Measurements from ENCODE around the gene POPDC2.

The POPDC2 gene

DNA sequence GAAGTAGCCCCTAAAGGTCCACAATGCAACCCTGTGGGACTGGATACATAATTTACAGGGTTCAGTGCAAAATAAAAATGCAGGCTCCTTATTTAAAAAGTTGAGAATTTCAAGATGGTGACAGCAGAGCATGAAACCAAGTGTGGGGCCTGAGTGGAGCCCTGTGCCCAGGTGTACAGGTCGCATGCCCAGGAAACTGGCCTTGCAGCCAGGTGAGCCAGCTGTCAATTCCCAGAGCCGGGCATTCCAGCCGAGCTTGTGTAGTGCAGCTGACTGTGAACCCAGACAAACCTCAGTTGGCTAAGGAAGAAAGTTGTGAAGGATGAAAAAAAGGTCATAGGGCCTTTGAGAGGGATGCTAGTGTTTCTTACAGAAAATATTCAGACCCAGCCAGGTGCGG lies 27.6 kb downstream of the POPDC2 start:
- H3K36me3 ChIP-seq (replicated peaks), result no peaks in the 10 kb centered on the region
- in situ Hi-C loops (cut with HindIII; ENCODE audit: low pct_ligation_motif_present, low sequenced_read_pairs), result no loop called here
- TF ChIP-seq, protein P1, sequence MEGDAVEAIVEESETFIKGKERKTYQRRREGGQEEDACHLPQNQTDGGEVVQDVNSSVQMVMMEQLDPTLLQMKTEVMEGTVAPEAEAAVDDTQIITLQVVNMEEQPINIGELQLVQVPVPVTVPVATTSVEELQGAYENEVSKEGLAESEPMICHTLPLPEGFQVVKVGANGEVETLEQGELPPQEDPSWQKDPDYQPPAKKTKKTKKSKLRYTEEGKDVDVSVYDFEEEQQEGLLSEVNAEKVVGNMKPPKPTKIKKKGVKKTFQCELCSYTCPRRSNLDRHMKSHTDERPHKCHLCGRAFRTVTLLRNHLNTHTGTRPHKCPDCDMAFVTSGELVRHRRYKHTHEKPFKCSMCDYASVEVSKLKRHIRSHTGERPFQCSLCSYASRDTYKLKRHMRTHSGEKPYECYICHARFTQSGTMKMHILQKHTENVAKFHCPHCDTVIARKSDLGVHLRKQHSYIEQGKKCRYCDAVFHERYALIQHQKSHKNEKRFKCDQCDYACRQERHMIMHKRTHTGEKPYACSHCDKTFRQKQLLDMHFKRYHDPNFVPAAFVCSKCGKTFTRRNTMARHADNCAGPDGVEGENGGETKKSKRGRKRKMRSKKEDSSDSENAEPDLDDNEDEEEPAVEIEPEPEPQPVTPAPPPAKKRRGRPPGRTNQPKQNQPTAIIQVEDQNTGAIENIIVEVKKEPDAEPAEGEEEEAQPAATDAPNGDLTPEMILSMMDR (IDR thresholded peaks at IDR 0.05; ENCODE audit: low read depth, low read length, missing control alignments), result no peak
- no peaks in the 10 kb centered on the region for H3K27me3 ChIP-seq (replicated peaks)
- no peak for DNase-seq
- no peak overlapping the region for H3K27ac ChIP-seq
- no peak overlapping the region for H3K4me3 ChIP-seq (ENCODE audit: low read depth, low read length)

DNA sequence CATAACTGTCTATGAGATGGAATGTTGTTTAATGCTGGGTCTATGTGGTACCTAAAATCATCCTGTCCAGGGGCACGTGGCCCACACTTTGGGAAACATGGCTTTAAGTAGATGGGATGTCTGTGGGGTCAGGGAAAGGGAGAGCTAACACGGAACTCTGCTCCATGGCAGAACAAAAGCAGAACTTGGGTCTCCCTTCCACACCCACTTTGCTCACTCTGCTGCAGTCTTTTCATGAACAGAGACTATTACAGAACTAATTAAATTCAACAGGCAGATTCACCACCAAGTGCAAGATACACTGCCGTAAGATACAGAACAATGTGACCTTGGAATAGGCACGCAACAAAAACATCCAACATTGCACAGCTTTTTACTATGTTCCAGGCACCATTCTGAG lies 28.2 kb downstream of the POPDC2 start:
- TF ChIP-seq, protein P1 (IDR thresholded peaks at IDR 0.05; ENCODE audit: low read depth, low read length, missing control alignments), result no peak
- in situ Hi-C loops (cut with HindIII; ENCODE audit: low pct_ligation_motif_present, low sequenced_read_pairs), result no loop called here
- Histone ChIP-seq H3K27me3 (replicated peaks) (no peaks in the 10 kb centered on the region), H3K27ac (no peak overlapping the region), H3K36me3 (replicated peaks) (no peaks in the 10 kb centered on the region), H3K4me3 (ENCODE audit: low read depth, low read length) (no peak overlapping the region)
- DNase-seq, result no peak

DNA sequence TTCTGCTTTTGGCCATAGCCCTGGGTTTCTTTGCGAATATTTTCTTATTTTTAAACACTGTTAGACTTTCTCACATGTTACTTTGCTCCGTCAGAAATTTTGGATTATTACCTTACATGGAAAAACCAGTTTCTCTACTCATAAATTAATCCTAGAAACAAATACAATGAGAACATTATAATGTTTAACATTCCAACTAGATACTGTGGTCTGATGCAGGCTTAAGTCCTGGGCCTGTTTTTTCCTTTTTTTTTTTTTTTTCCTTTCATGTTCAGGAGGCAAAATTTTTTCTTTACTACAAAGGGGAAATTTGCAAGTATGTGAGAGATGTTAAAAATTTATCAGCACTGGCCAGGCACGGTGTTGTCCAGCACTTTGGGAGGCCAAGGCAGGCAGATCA lies 28.9 kb downstream of the POPDC2 start:
- H3K27ac ChIP-seq, result no peak overlapping the region
- no peaks in the 10 kb centered on the region for H3K36me3 ChIP-seq (replicated peaks)
- no peak for DNase-seq
- H3K4me3 ChIP-seq (ENCODE audit: low read depth, low read length), result no peak overlapping the region
- in situ Hi-C loops (cut with HindIII; ENCODE audit: low pct_ligation_motif_present, low sequenced_read_pairs), result no loop called here
- no peaks in the 10 kb centered on the region for H3K27me3 ChIP-seq (replicated peaks)
- TF ChIP-seq, protein P1 (IDR thresholded peaks at IDR 0.05; ENCODE audit: low read depth, low read length, missing control alignments), result no peak

DNA sequence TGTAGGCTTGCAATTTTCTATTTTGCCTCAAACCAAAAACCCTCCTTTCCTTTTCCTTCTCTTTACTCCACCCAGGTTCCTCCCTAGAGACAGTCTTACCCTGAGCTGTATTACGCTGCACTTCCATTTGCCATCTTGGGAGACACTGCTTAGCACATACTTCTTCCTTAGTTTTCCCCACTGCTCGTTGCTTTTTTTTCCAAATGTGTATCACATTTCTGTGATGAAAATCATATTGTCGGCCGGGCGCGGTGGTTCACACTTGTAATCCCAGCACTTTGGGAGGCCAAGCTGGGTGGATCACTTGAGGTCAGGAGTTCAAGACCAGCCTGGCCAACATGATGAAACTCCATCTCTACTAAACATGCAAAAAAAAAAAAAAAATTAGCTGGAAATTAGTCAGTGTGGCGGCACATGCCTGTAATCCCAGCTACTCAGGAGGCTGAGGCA lies 29.5 kb downstream of the POPDC2 start:
- no peak for DNase-seq
- Histone ChIP-seq H3K27me3 (replicated peaks) (no peaks in the 10 kb centered on the region), H3K27ac (no peak overlapping the region), H3K4me3 (ENCODE audit: low read depth, low read length) (no peak overlapping the region), H3K36me3 (replicated peaks) (no peaks in the 10 kb centered on the region)
- TF ChIP-seq, protein P1 (IDR thresholded peaks at IDR 0.05; ENCODE audit: low read depth, low read length, missing control alignments), result no peak
- in situ Hi-C loops (cut with HindIII; ENCODE audit: low pct_ligation_motif_present, low sequenced_read_pairs), result no loop called here

DNA sequence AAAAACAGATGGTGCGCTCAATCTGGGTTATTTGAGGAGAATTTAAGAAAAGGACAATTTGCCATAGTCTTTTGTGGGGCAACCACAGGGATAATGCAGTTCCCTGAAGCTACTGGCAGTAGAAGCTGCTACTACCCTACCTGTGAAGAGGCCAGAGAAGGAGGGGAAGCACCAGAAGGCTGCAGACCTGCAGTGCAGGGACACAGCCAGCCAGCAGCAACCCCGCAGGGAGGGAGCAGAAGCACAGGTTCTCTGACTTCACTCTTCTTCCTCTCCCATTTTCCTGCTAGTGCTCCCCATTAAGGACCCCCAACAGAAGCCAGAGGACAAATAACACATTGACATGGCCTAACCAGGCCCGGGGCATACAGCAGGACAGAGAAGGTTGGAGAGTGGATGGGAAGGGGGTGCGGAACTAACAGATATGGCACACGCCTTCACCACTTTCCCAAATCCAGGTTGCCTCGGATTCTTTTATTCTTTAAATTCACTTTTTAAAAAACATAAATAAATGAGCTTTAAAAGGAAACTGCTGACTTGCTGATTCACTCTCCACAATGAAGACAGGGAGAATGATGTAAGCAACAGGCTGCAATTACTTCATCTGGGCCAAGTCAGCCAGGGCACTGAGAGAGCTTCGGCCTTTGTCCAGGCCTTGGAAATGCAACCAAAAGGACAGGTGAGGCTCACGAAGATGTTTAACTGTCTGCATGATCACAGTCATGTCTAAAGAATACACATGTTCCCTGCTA lies 30.1 kb downstream of the POPDC2 start:
- in situ Hi-C loops (cut with HindIII; ENCODE audit: low pct_ligation_motif_present, low sequenced_read_pairs), result no loop called here
- Histone ChIP-seq H3K4me3 (ENCODE audit: low read depth, low read length) (no peak overlapping the region), H3K27ac (no peak overlapping the region), H3K36me3 (replicated peaks) (no peaks in the 10 kb centered on the region), H3K27me3 (replicated peaks) (no peaks in the 10 kb centered on the region)
- TF ChIP-seq, protein P1 (IDR thresholded peaks at IDR 0.05; ENCODE audit: low read depth, low read length, missing control alignments), result no peak
- DNase-seq, result peak; percentile 43

All from brain microvascular endothelial cell (primary cell).